ENCODE measurements around the gene TMEM181. TPM values are rescaled to one million over a fixed set of nuclear protein-coding genes. Genes with fewer than 3 reads are reported as not detected.
A peak's percentile ranks its signal among the peaks of the same experiment; 100 is the strongest.
"Not testable (repeated sequence)": the region's sequence is repeated elsewhere in the genome, so short reads cannot be mapped to it uniquely, and the experiment has no call there.

TMEM181 gene
- total RNA-seq, 1 experiment from 2014 or later = 18.7 TPM

GRCh38 chr6:158655569-158656450 lies 95.9 kb downstream of the TMEM181 start:
- Histone ChIP-seq H3K9me3 (ENCODE audit: insufficient read depth, low read depth) (no peaks in the 10 kb centered on the region), H3K79me2 (ENCODE audit: low read depth) (peaks cover 8% of the 10 kb centered on the region), H3F3A (ENCODE audit: insufficient read depth, low read depth) (peaks cover 51% of the 10 kb centered on the region), H3K27ac (peak overlapping the region; percentile 77), H3K36me3 (ENCODE audit: low read depth) (no peaks in the 10 kb centered on the region), H3K27me3 (ENCODE audit: insufficient read depth, low read depth) (no peaks in the 10 kb centered on the region), H3K9me2 (ENCODE audit: insufficient read depth) (no peaks in the 10 kb centered on the region), H4K20me1 (ENCODE audit: insufficient read depth) (no peaks in the 10 kb centered on the region), H3K4me3 (peak overlapping the region; percentile 16; the same call in 1 of the 2 replicates), H3K4me2 (peak overlapping the region; percentile 66), H2AFZ (no peak overlapping the region), H3K4me1 (replicated peaks; ENCODE audit: insufficient read depth) (peaks cover 60% of the 10 kb centered on the region)
- BruUV-seq (replicated peaks) = no TSS peak
- no peak for TF ChIP-seq EZH2 (IDR thresholded peaks at IDR 0.05; ENCODE audit: low read depth)
- no peak for TF ChIP-seq CTCF (conservative IDR thresholded peaks at IDR 0.05)
- DNase-seq = peak in 1 of 2 experiments; percentile 61
- intact Hi-C loops (cut with micrococcal nuclease; ENCODE audit: unreplicated experiment) = no loop called here
- ChIA-PET POLR2A (ENCODE audit: unreplicated experiment) (no interaction called here), CTCF (no interaction called here)

GRCh38 chr6:158656986-158657385 lies 97.1 kb downstream of the TMEM181 start:
- H3K27me3 ChIP-seq (ENCODE audit: insufficient read depth, low read depth); H3K79me2 ChIP-seq (ENCODE audit: low read depth); H3K9me3 ChIP-seq (ENCODE audit: insufficient read depth, low read depth); intact Hi-C loops (cut with micrococcal nuclease; ENCODE audit: unreplicated experiment); H4K20me1 ChIP-seq (ENCODE audit: insufficient read depth); H3K4me3 ChIP-seq; H3K9me2 ChIP-seq (ENCODE audit: insufficient read depth); CTCF ChIA-PET; H3K36me3 ChIP-seq (ENCODE audit: low read depth); BruUV-seq (replicated peaks); POLR2A ChIA-PET (ENCODE audit: unreplicated experiment); H2AFZ ChIP-seq: not testable (repeated sequence)
- peaks cover 69% of the 10 kb centered on the region for H3K4me1 ChIP-seq (replicated peaks; ENCODE audit: insufficient read depth)
- peak in 1 of 2 experiments; percentile 58 for DNase-seq
- H3K27ac ChIP-seq = peak overlapping the region; percentile 53
- H3K4me2 ChIP-seq = peak overlapping the region; percentile 46; the same call in 1 of the 2 replicates
- H3F3A ChIP-seq (ENCODE audit: insufficient read depth, low read depth) = peaks cover 51% of the 10 kb centered on the region

- no TSS peak for BruUV-seq (replicated peaks)
- H3K9me2 ChIP-seq (ENCODE audit: insufficient read depth) = no peaks in the 10 kb centered on the region
- intact Hi-C loops (cut with micrococcal nuclease; ENCODE audit: unreplicated experiment) = loop anchor here (1.0 kb wide), 1 partner anchor 31 kb away; no protein-coding TSS in a partner anchor
- no peak overlapping the region for H3K4me3 ChIP-seq
- H3F3A ChIP-seq (ENCODE audit: insufficient read depth, low read depth) = peaks cover 37% of the 10 kb centered on the region
- peaks cover 8% of the 10 kb centered on the region for H3K79me2 ChIP-seq (ENCODE audit: low read depth)
- H4K20me1 ChIP-seq (ENCODE audit: insufficient read depth) = no peaks in the 10 kb centered on the region
- H3K4me2 ChIP-seq = peak overlapping the region; percentile 16
- POLR2A ChIA-PET (ENCODE audit: unreplicated experiment) = interaction anchor here (0.6 to 0.7 kb wide), 2 partner anchors 15 to 18 kb away, joined by 3 to 4 read pairs; no protein-coding TSS in a partner anchor
- peak in 1 of 2 experiments; percentile 78 for DNase-seq
- peaks cover 80% of the 10 kb centered on the region for H3K4me1 ChIP-seq (replicated peaks; ENCODE audit: insufficient read depth)
- H3K27ac ChIP-seq = 0 out of 2 replicates have a peak overlapping the region, but pooled peaks have one; percentile 7
- 0 out of 2 replicates have a peak, but pooled peaks cover 6% of the 10 kb centered on the region for H3K36me3 ChIP-seq (ENCODE audit: low read depth)
- no peaks in the 10 kb centered on the region for H3K9me3 ChIP-seq (ENCODE audit: insufficient read depth, low read depth)
- TF ChIP-seq EZH2 (IDR thresholded peaks at IDR 0.05; ENCODE audit: low read depth) (no peak), CTCF (conservative IDR thresholded peaks at IDR 0.05) (peak; percentile 74)
- H2AFZ ChIP-seq = no peak overlapping the region
- no peaks in the 10 kb centered on the region for H3K27me3 ChIP-seq (ENCODE audit: insufficient read depth, low read depth)
- CTCF ChIA-PET = interaction anchor here (0.7 to 1.5 kb wide), 4 partner anchors 15 to 446 kb away, joined by 3 to 5 read pairs (median 4); no protein-coding TSS in a partner anchor
These were observed 100.5 kb downstream of the TMEM181 start for GRCh38 chr6:158660333-158660754.

Measured in PC-9 (cell line).